GM21737 (cell line): ENCODE data around the gene FOLR3.
A peak's percentile ranks its signal among the peaks of the same experiment; 100 is the strongest.
"Not testable (repeated sequence)": the region's sequence is repeated elsewhere in the genome, so short reads cannot be mapped to it uniquely, and the experiment has no call there.

Source experiments
- ATAC-seq: cut with Tn5 transposase; IDR thresholded peaks from one replicate; pipeline ENCODE4 v1.9.1; 2021; ENCODE audit warnings: mild to moderate bottlenecking, moderate library complexity; ENCODE audit not compliant: unreplicated experiment

Gene FOLR3

DNA sequence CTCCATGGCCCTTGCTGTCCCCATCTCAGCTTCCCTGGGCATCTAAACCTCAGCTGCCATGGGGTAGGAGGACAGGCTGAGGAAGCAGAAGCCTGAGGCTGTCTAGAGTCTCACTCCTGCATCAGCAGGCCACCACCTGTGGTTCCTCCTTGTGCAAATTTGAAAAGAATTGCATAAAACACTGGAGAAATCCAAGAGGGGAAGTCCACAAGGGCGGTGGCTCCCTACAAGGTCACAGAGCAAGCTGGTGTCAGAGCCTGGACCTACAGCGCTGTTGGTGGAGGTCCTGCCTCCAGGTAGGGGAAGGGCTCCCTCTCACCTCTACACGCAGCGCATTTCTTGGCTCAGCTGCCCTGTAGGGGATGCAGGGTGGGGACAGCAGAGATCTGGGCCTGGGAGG lies at the start of gene FOLR3:
TSS of gene FOLR3 (plus strand) at position 253 of the 400 bp plus-strand sequence. CDS start 228 bp downstream, outside the sequence.
- ATAC-seq = not testable (repeated sequence)

DNA sequence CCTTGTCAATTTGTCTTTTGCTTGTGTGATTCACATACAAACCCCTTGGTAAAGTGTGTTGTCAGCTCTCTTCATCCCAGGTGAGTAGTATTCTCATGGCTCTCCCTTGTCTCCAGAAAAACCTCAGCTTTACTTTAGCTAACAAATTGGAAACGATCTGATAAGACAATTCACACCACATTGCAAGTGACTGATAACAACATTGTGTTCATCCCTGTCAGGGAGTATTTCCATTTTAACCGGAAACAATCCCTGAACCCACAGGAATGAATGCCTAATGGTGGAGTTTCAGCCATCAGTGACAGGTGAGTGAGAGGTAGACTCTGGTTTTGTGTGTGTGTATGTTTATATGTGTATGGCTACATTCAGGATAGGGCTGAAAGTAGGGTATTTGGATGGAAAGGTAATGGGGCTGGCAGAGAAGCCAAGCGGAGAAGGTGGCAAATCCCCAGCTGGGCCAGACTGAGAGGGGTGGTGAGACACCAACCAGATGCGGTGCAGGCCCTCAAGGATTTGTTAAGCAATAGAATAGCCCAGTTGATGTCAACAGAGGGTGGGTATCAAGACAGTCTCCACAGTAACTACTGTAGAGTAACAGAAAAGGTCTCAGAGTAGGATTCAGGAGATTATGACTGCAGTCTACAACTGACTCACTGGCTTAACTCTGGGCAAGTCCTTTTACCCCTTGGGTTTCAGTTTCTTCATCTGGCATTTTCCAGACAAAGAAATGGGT lies 47.3 kb upstream of the FOLR3 start:
- ATAC-seq = no peak

DNA sequence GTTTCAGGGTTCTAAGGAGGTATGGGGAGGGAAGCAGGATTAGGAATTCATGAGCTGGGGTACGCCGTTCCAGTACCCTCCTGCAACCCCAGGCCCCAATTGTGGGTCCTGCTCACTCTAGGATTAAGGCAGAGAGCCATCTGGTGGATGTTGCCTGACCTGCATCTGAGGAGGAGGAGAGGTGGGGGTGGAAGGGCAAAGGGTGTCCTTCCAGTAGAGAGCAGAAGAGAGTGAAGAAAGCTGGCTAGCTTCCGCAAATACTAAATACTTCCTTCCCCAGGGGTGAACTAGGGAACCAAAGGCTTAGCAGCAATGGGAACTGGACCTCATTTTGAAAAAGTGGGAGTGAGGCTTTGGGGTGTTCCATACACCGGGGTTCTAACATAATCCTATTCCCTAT lies 44.2 kb upstream of the FOLR3 start:
- ATAC-seq = peak; percentile 65

DNA sequence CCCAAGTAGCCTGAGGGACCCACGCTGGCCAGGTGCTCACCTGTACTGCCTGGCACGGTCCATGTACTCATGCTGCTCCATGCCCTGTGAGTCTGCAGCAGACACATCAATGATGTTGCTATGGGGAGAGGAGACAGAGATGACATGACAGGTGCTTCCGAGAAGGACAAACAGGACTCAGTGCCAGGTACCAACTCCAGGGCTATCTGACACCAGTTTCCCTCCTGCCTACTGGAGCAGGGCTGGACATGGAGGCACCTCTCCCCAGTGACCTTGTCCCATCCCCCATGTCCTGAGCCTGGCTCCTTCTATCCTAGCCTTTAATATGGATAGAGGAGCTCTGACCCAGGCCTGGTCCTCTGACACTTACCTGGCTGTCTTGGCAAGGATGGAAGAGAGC lies 36.8 kb upstream of the FOLR3 start:
- ATAC-seq = no peak

DNA sequence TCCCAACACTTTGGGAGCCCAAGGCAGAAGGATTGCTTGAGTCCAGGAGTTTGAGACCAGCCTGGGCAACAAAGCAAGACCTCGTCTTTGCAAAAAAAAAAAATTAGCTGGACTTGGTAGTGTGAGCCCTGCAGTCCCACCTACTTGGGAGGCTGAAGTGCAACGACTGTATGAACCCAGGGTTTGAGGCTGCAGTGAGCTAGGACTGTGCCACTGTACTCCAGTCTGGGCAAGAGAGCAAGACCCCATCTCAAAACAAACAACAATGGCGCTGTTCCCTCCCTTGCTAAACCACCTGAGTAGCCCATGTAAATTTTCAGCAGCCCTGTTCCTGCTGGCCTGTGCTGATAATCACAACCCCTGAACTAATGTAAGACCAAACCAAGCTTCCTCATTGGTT lies 35.5 kb upstream of the FOLR3 start:
- ATAC-seq = no peak

DNA sequence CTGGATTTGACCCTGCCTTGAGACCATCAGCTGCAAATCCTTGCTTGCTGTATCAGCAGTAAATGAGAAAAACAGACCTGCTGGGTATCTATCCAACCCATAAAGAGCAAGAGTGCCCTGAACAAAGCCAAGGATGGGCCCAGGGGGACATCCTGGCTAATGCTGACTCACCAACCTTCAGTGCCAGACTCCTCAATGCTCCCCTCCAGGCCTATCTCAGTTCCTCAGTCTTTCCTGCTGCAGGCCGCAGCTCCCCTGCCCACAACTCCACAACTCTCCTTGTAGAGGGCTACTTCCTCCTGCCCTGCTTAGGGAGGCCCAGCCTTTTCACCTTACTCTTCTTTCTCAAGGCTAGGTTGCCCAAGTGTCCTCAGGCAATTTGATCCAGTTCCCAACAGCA lies 35.1 kb upstream of the FOLR3 start:
- ATAC-seq = no peak

DNA sequence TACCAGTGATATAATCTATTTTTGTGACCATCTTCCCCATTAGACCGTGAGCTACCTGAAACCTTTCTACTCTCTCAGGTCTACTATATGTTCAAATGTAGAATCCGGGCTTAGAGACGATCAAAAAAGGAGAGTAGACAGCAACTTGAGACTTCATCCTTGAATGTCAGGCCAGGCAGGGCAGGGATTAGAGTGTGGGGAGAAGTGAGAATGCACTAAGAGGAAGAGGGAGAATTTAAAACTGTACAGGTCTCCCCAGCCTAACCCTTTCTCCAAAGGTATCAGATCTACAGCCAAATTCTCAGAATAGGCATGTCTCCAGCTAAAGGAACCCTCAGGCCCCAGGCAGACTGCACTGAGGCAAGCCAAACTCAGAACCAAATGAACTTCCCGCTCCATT lies 33.4 kb upstream of the FOLR3 start:
- ATAC-seq = no peak

DNA sequence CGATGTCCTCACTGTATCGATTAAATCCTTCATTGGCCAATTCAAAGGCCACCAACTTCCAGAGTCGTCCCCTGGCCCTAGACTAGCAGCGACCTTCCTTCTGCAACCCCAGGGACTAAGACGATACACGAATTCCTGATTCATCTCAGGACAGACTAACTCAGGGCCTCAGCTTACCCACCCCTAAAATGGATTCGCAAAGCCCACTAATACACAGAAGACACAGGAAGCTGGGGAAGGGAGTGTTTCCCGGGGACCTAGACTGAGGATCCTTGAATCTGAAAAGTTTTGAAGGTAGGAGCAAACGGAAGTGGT lies 32.9 kb upstream of the FOLR3 start:
- no peak for ATAC-seq

DNA sequence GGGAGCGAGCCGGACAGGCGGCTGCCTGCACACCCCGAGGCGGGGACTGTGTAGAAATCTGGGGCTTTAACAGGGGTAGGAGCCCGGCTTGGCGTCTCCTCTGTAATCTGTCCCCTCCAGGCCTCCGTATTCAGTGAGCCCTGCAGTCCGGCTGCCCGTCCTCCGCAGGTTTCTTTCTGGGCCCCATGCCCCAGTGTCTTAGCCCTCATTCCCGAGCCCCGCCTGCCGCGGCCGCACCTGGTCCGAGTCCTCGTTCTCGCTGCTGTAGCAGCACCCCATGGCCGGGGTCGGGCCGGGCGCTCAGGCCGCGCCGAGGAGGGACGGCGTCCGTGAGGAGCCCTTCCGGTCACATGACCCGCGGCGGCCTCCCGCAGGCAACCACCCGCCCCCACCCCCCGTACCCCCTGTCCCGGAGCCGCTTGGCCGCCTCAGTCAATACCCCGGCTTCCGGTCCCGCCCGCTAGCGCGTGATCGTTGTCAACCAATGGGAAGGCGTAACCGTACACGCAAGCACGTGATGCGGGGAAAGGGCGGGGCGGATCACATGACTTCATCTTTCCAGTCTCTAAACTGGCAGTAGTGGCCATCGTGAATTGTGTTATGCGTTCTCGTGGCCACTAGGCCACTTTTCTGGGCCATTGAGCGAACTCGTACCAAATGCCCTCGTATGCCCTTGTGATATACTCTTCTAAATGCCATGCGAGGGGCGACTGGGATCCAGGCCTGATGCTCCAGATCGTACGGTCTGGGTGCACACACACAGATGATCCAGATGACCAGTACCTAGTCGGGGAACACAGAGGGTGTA lies 32.4 kb upstream of the FOLR3 start, which contains the start of gene LAMTOR1:
TSS of gene LAMTOR1 (minus strand) at position 352 of the 808 bp plus-strand sequence. CDS start at position 279, 73 bp downstream.
- ATAC-seq = peak; percentile 81

DNA sequence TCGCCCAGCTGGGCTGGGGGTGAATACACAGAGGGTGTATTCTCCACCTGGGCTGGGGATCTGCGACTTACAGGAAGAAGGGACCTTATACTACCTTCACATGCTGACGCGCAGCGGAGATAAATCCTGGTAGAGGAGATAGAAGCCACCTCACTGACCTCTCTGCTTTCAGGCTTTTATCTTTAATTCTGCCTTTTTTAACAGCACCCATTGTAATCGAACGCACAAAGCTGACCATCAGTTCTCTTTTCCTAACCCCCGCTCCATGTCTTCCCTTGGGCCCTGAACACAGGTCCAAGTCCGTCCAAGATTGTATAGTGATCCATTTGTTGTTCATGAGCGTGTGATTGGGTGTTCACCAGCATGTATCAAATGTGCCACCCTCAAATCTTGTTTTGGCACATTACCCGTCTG lies 31.8 kb upstream of the FOLR3 start:
- ATAC-seq = no peak

DNA sequence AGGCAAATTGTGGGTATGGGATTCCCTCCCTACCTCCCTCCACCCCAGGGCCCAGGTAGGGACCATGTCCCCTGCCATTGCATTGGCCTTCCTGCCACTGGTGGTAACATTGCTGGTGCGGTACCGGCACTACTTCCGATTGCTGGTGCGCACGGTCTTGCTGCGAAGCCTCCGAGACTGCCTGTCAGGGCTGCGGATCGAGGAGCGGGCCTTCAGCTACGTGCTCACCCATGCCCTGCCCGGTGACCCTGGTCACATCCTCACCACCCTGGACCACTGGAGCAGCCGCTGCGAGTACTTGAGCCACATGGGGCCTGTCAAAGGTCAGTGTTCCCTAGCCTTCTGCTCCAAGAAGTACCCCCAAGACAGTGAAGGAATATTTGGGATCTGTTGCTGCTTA lies 29.6 kb upstream of the FOLR3 start, which contains the start of gene TOMT:
TSS of gene TOMT (plus strand) at position 37 of the 400 bp plus-strand sequence. CDS start at position 65, 28 bp downstream.
- no peak for ATAC-seq

DNA sequence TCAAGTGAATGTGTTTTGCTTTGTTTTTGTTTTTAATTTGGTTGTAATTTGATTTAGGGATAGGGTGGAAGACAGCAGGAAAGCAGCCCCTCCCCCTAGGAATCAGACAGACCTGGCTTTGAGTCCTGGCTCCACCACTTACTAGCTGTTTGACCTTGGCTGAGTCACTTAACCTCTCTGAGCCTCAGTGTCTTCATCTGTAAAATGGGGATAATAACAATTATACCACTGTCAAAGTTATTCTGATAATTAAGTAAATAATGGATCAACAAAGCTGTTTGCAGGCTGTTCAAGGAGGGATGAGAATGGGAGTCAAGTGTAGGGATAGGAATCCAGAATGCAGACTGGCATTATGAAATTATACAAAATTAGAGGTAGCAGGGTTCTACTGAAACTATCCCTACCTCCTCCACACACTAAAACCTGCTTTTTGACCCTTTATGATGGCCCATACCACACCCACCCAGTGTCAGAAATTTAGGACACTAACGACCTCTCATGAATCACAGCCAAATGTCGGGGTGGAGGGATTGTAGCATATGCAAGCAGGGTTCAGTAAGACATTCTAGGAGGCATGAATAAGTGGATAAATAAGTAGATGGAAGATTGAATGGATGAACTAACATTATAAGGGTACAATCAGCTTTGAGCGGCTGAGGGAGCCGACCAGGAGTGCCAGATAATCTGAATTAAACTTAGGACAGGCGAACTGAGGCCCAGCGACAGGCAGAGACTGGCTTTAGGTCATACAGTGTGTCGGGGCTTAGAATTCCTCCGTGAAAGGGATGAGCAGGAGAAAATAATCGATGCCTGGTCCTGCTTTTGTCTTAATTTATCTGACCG lies 24.0 kb upstream of the FOLR3 start:
- ATAC-seq = peak; percentile 3

DNA sequence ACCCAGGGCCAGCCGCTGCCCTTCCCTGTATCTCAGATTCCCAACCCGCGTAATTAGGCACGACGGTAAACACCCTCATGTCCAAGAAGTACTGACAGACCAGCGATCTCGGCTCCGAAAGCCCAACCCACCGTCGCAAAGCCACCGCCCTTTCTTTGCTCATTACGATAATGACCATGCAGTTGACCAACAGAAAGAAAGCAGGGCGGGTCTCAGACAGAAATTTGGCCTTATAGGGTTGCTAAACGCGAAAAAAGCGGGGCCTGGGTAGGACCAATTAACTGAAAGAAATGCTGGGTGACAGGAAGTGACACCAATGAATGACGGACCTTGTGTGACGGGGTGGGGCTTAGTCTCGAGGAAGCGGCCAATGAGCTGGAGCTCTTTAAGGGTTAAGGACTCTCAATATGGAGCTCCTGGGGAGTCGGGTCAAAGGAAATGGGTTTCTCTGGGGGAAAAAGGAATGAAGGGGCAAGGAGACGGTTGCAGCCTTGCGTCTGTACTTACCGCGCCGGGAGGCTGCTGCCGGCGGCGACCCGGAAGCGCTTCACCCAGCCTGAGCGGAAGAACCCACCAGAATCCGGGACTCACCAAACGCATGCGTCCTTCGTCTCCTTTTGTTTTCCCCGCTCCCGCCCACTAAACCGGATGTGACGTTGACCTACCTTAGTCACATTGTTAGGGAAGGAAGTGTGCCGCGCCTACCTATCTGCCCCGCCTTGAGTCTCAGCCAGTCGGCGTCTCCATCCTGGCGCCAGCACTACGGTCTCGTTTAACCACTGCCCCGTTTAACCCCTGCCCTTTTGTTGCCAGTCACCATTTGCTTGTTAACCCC lies 23.2 kb upstream of the FOLR3 start, which contains the start of gene ANAPC15:
TSS of gene ANAPC15 (minus strand) at position 553 of the 835 bp plus-strand sequence. CDS start 1,419 bp downstream, outside the sequence.
- ATAC-seq = peak; percentile 74

DNA sequence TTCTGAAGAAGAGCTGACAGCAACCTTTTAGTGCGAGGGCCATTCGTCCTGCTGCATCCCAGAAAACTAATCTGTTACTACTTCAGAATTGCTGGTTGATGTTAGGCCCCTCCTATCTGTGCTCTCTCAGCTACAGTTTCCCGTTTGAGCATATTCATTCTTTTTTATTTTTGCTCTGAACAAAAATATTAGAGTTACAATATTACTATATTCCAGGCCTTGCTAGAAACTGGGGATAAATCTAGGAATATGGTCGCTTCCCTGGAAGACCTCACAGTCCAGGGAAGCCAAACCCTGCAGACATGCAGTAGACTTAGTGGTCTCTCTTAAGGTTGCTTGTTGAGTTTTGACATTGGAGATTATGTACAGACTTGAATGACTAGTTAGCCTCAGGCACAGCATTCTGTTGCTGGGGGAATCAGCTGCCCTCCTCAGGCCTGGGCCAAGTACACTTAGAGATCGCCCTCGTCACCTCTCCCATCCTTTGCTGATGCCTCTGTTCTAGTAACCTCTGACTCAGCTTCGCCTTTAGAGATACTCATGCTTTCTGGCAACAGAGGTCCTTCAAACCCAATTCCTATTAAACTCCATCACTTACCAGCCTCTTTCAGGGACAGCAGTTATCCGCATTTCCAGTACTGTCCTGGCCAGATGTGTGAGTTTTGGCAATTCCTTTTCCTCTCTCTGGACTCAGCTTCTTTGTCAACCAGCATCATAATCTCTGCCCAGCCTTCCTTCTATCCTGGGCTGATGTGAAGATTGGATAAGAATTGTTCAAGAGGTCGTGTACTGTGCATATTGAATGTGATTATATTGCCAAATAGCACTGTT lies 22.3 kb upstream of the FOLR3 start:
- no peak for ATAC-seq

DNA sequence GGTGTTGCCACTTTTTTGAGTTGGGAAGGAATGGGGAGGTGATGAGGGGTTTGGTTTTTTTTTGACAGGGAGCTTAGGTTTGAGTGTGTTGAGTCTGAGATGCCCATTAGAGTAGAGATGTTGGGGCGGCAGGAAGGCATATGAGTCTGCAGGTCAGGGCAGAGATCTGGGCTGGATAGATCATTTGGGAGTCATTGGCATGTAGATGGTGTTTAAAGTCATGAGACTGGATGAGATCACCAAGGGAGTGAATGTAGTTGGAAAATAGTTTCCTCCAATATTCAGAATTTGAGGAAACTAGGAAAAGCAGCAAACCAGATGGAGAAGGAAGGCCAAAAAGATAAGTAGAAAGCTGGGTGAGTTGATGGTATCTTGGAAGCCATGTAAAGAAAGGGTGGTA lies 21.0 kb upstream of the FOLR3 start:
- no peak for ATAC-seq

DNA sequence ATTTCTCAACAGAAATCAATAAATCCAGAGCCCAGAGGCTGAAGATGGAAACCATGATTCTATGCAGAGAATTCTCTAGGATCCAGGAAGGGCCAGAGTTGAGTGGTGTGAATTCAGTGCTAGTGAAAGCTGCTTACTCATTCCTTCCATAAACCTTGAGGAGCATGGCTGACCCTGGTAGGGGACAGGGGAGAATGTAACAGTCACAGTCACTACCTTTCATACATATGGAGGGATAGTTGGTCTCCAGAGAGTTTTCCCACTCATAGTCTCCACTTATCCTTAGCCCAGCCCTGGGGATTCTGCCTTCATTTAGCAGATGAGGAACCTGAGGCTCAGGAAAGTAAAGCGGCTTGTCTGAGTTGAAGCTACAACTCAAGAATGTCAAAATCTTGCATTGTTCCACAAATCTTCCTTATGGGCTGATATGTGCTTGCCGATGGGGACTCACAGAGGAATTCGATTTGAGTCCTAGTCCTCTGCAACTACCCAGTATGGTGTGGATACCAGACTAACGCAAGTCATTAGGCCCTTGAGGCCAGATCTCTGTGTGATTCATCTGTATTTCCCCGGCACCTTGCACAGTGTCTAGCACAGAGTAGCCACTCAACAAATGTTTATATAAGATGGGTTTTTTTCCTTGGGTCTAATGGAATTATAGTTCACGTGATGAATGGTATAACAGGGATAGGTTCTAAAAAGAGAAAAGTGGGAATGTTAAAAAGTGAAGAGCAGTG lies 19.3 kb upstream of the FOLR3 start:
- ATAC-seq = no peak

DNA sequence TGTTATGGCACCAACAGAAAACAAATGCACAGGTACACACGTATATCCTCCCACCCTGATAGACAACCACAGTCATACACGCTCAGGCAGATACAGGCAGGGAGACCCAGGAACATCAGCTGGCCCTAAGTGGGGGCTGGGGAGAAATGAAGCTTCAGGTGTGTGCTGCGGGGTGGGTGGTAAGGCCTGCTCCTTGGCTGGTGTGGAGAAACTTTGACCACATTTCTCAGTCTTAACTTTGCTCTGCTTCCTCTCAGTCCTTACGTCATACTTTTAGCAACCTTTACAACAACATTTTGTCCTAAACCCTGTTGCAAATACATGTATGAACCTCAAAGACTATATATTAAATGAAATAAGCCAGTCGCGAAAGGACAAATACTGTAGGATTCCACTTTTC lies 16.3 kb upstream of the FOLR3 start:
- no peak for ATAC-seq

DNA sequence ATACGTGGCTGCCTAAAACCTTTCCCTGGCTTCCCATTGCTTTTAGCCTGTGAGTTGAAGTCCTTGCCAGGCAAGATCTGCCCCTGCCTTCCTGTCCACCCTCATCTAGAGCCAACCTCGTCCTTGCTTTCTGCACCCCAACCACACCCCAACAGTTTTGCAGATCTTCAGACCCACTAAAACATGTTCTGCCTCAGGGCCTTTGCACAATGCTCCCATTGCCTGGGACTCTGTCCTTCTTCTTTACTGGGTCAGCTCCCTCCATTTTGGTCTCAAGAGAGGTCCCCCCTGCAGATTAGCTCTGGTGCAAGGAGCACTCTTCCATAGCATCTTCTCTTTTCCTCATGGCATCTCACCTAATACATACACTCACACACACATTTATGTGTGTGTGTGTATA lies 14.6 kb upstream of the FOLR3 start:
- ATAC-seq = no peak

DNA sequence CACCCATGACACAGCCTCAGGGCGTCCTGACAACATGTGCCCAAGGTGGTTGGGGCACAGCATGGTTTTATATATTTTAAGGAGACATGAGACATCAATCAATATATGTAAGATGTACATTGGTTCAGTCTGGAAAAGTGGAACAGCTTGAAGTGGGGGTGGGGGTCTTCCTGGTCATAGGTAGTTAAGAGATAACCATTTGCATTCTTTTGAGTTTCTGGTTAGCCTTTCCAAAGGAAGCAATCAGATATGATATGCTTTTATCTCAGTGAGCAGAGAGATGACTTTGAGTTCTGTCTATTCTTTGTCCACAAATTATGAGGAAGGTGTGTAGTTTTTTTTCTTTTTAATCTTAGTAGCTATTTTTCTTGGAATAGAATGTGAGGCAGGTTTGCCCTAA lies 12.9 kb upstream of the FOLR3 start:
- no peak for ATAC-seq
